GM12873 (cell line): ENCODE results near the gene HHAT.

ENCODE experiments used
- CTCF ChIP-seq: IDR thresholded peaks from 2 replicates; pipeline ENCODE4 v1.5.1; 2012; ENCODE audit warnings: low read depth, mild to moderate bottlenecking, moderate library complexity, low read length, control low read depth; ENCODE audit not compliant: insufficient read depth; ENCODE audit errors: missing control alignments

Gene HHAT

GRCh38 chr1:210489491-210489890, 160.8 kb downstream of the HHAT start:
- no peak for TF ChIP-seq CTCF

- TF ChIP-seq CTCF: no peak
These were observed 162.1 kb downstream of the HHAT start for GRCh38 chr1:210490781-210491180.

GRCh38 chr1:210496063-210496462, 167.4 kb downstream of the HHAT start:
- no peak for TF ChIP-seq CTCF

GRCh38 chr1:210499956-210500355, 171.3 kb downstream of the HHAT start:
- TF ChIP-seq CTCF: no peak

- no peak for TF ChIP-seq CTCF
These were observed 172.1 kb downstream of the HHAT start for GRCh38 chr1:210500831-210501230.

- TF ChIP-seq CTCF: no peak
These were observed 175.6 kb downstream of the HHAT start for GRCh38 chr1:210504286-210504685.

GRCh38 chr1:210505601-210506496, 177.1 kb downstream of the HHAT start:
- no peak for TF ChIP-seq CTCF
